Measurements from ENCODE around the gene ADAMTS3. TPM values are rescaled to one million over a fixed set of nuclear protein-coding genes. Genes with fewer than 3 reads are reported as not detected.

The ADAMTS3 gene
- total RNA-seq, 1 donor from 2014 or later = 2.7 TPM

GRCh38 chr4:72387959-72388358 lies 181.1 kb downstream of the ADAMTS3 start:
- Histone ChIP-seq H3K36me3 (no peaks in the 10 kb centered on the region), H3K27ac (no peak overlapping the region)
- TF ChIP-seq POLR2AphosphoS5 (IDR thresholded peaks at IDR 0.05; ENCODE audit: insufficient read depth in 1 of 2, low read depth in 1 of 2) = no peak
- TF ChIP-seq POLR2A (IDR thresholded peaks at IDR 0.05) = no peak
- no peak for TF ChIP-seq CTCF (IDR thresholded peaks at IDR 0.05)

GRCh38 chr4:72383439-72383838 lies 185.6 kb downstream of the ADAMTS3 start:
- no peaks in the 10 kb centered on the region for H3K36me3 ChIP-seq
- H3K27me3 ChIP-seq = no peaks in the 10 kb centered on the region
- H3K4me1 ChIP-seq = no peaks in the 10 kb centered on the region
- intact Hi-C loops (cut with DNase I) = no loop called here
- H3K9me3 ChIP-seq = no peaks in the 10 kb centered on the region
- DNase-seq (ENCODE audit: extremely low spot score in 2 of 2) = no peak
- no peak overlapping the region for H3K27ac ChIP-seq
- no peak for TF ChIP-seq CTCF (IDR thresholded peaks at IDR 0.05)
- TF ChIP-seq POLR2AphosphoS5 (IDR thresholded peaks at IDR 0.05; ENCODE audit: insufficient read depth in 1 of 2, low read depth in 1 of 2) = no peak
- TF ChIP-seq POLR2A (IDR thresholded peaks at IDR 0.05) = no peak
- H3K4me3 ChIP-seq = no peak overlapping the region

More at GRCh38 chr4:72387959-72388358, 181.1 kb downstream of the ADAMTS3 start:
- H3K4me3 ChIP-seq = no peak overlapping the region
- no peaks in the 10 kb centered on the region for H3K4me1 ChIP-seq
- intact Hi-C loops (cut with DNase I) = no loop called here
- no peaks in the 10 kb centered on the region for H3K27me3 ChIP-seq
- DNase-seq (ENCODE audit: extremely low spot score in 2 of 2) = no peak
- no peaks in the 10 kb centered on the region for H3K9me3 ChIP-seq

GRCh38 chr4:72378901-72379300 lies 190.1 kb downstream of the ADAMTS3 start:
- Histone ChIP-seq H3K27ac (no peak overlapping the region), H3K4me1 (no peaks in the 10 kb centered on the region), H3K9me3 (no peaks in the 10 kb centered on the region), H3K4me3 (no peak overlapping the region), H3K27me3 (no peaks in the 10 kb centered on the region), H3K36me3 (no peaks in the 10 kb centered on the region)
- intact Hi-C loops (cut with DNase I) = no loop called here
- TF ChIP-seq CTCF (IDR thresholded peaks at IDR 0.05) (no peak), POLR2AphosphoS5 (IDR thresholded peaks at IDR 0.05; ENCODE audit: insufficient read depth in 1 of 2, low read depth in 1 of 2) (no peak), POLR2A (IDR thresholded peaks at IDR 0.05) (no peak)
- no peak for DNase-seq (ENCODE audit: extremely low spot score in 2 of 2)

GRCh38 chr4:72377491-72378194 lies 191.4 kb downstream of the ADAMTS3 start:
- Histone ChIP-seq H3K4me3 (no peak overlapping the region), H3K27ac (no peak overlapping the region), H3K9me3 (no peaks in the 10 kb centered on the region), H3K36me3 (no peaks in the 10 kb centered on the region), H3K27me3 (no peaks in the 10 kb centered on the region), H3K4me1 (no peaks in the 10 kb centered on the region)
- intact Hi-C loops (cut with DNase I) = no loop called here
- DNase-seq (ENCODE audit: extremely low spot score in 2 of 2) = no peak
- no peak for TF ChIP-seq POLR2AphosphoS5 (IDR thresholded peaks at IDR 0.05; ENCODE audit: insufficient read depth in 1 of 2, low read depth in 1 of 2)
- TF ChIP-seq CTCF (IDR thresholded peaks at IDR 0.05) = no peak
- no peak for TF ChIP-seq POLR2A (IDR thresholded peaks at IDR 0.05)

GRCh38 chr4:72376901-72377300 lies 192.1 kb downstream of the ADAMTS3 start:
- H3K4me1 ChIP-seq = no peaks in the 10 kb centered on the region
- DNase-seq (ENCODE audit: extremely low spot score in 2 of 2) = no peak
- no peak for TF ChIP-seq POLR2A (IDR thresholded peaks at IDR 0.05)
- intact Hi-C loops (cut with DNase I) = no loop called here
- no peaks in the 10 kb centered on the region for H3K9me3 ChIP-seq
- no peak overlapping the region for H3K27ac ChIP-seq
- no peaks in the 10 kb centered on the region for H3K27me3 ChIP-seq
- H3K36me3 ChIP-seq = no peaks in the 10 kb centered on the region
- H3K4me3 ChIP-seq = no peak overlapping the region
